Duodenal mucosa (tissue), 2 donors: ENCODE measurements around the gene ITGAD.

Source experiments
- H3K27ac ChIP-seq: one replicate; pipeline ENCODE4 v1.7.0; 2013; ENCODE audit warnings: low read depth, low read length
- H3K27me3 ChIP-seq, 2 donors: one replicate each; pipeline ENCODE4 v1.7.0; 2013; ENCODE audit warnings: low read length in 2 of 2, control low read depth in 1 of 2; ENCODE audit not compliant: insufficient read depth in 2 of 2, control insufficient read depth in 1 of 2
- H3K36me3 ChIP-seq, 2 donors: one replicate each; pipeline ENCODE4 v1.7.0; 2013; ENCODE audit warnings: low read length in 2 of 2, control low read depth in 1 of 2; ENCODE audit not compliant: insufficient read depth in 2 of 2, control insufficient read depth in 1 of 2
- H3K4me1 ChIP-seq, 2 donors: one replicate each; pipeline ENCODE4 v1.7.0; 2013; ENCODE audit warnings: low read length in 2 of 2, control low read depth in 1 of 2; ENCODE audit not compliant: insufficient read depth in 2 of 2, control insufficient read depth in 1 of 2
- H3K4me3 ChIP-seq, 2 donors: one replicate each; pipeline ENCODE4 v1.7.0; 2013; ENCODE audit warnings: low read length in 2 of 2, low read depth in 1 of 2
- H3K9ac ChIP-seq, 2 donors: one replicate each; pipeline ENCODE4 v1.7.0; 2013; ENCODE audit warnings: low read length in 2 of 2, low read depth in 1 of 2
- H3K9me3 ChIP-seq, 2 donors: one replicate each; pipeline ENCODE4 v1.7.0; 2013; ENCODE audit warnings: low read length in 2 of 2, control low read depth in 1 of 2; ENCODE audit not compliant: control insufficient read depth in 1 of 2

Gene ITGAD

GRCh38 chr16:31474173-31474714 lies 81.1 kb downstream of the ITGAD start:
- no peak overlapping the region for H3K27ac ChIP-seq
- H3K36me3 ChIP-seq = peaks cover 0 to 6% of the 10 kb centered on the region in 2 donors
- H3K9ac ChIP-seq = no peak overlapping the region
- peaks cover 9 to 49% of the 10 kb centered on the region in 2 donors for H3K4me1 ChIP-seq
- no peaks in the 10 kb centered on the region for H3K9me3 ChIP-seq
- H3K27me3 ChIP-seq = peaks cover 0 to 5% of the 10 kb centered on the region in 2 donors
- H3K4me3 ChIP-seq = no peak overlapping the region

- Histone ChIP-seq H3K27ac (no peak overlapping the region), H3K4me3 (no peak overlapping the region), H3K4me1 (peaks cover 14 to 56% of the 10 kb centered on the region in 2 donors), H3K27me3 (peaks cover 0 to 5% of the 10 kb centered on the region in 2 donors), H3K9me3 (no peaks in the 10 kb centered on the region), H3K9ac (no peak overlapping the region), H3K36me3 (peaks cover 0 to 6% of the 10 kb centered on the region in 2 donors)
Measured at GRCh38 chr16:31474773-31475738, 81.9 kb downstream of the ITGAD start.

GRCh38 chr16:31475946-31476302 lies 82.8 kb downstream of the ITGAD start:
- Histone ChIP-seq H3K4me1 (peaks cover 18 to 62% of the 10 kb centered on the region in 2 donors), H3K36me3 (peaks cover 0 to 6% of the 10 kb centered on the region in 2 donors), H3K4me3 (peak overlapping the region; percentile 69 to 72), H3K9me3 (no peaks in the 10 kb centered on the region), H3K9ac (peak overlapping the region in 1 of 2 donors; percentile 65), H3K27ac (no peak overlapping the region), H3K27me3 (peaks cover 0 to 5% of the 10 kb centered on the region in 2 donors)
